ENCODE data around the gene TMEM119. TPM values are rescaled to one million over a fixed set of nuclear protein-coding genes. Genes with fewer than 3 reads are reported as not detected.

Gene TMEM119
- total RNA-seq, 1 donor from 2014 or later, result 34.6 TPM

DNA sequence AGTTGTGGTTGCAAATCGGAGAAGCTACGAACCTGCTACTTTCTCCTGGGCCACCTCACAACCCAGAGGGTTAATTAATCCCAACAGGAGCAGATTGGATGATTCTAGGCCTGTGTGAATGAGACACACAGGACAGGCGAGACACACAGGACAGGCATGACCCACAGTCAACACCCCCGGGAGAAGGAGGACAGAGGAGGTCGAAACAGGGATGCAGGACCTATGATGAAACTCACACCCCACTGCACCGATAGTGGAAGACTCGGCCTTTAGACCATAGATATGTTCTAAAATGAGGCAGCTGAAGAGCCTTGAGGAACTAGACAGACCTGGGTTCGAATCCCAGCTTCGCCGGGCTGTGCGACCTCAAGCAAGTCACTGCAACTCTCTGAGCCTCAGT, 11.6 kb downstream of the TMEM119 start:
- Histone ChIP-seq H3K27me3 (no peaks in the 10 kb centered on the region), H3K36me3 (no peaks in the 10 kb centered on the region), H3K4me1 (peaks cover 22% of the 10 kb centered on the region), H3K27ac (no peak overlapping the region), H3K9me3 (no peaks in the 10 kb centered on the region), H3K4me3 (no peak overlapping the region)
- TF ChIP-seq POLR2A (IDR thresholded peaks at IDR 0.05), result no peak
- TF ChIP-seq, protein P1, sequence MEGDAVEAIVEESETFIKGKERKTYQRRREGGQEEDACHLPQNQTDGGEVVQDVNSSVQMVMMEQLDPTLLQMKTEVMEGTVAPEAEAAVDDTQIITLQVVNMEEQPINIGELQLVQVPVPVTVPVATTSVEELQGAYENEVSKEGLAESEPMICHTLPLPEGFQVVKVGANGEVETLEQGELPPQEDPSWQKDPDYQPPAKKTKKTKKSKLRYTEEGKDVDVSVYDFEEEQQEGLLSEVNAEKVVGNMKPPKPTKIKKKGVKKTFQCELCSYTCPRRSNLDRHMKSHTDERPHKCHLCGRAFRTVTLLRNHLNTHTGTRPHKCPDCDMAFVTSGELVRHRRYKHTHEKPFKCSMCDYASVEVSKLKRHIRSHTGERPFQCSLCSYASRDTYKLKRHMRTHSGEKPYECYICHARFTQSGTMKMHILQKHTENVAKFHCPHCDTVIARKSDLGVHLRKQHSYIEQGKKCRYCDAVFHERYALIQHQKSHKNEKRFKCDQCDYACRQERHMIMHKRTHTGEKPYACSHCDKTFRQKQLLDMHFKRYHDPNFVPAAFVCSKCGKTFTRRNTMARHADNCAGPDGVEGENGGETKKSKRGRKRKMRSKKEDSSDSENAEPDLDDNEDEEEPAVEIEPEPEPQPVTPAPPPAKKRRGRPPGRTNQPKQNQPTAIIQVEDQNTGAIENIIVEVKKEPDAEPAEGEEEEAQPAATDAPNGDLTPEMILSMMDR (IDR thresholded peaks at IDR 0.05), result no peak
- no peak for TF ChIP-seq POLR2AphosphoS5 (IDR thresholded peaks at IDR 0.05; ENCODE audit: insufficient read depth in 1 of 2, low read depth in 1 of 2)
- intact Hi-C loops (cut with DNase I), result no loop called here
- no peak for DNase-seq (ENCODE audit: extremely low spot score in 2 of 2)

DNA sequence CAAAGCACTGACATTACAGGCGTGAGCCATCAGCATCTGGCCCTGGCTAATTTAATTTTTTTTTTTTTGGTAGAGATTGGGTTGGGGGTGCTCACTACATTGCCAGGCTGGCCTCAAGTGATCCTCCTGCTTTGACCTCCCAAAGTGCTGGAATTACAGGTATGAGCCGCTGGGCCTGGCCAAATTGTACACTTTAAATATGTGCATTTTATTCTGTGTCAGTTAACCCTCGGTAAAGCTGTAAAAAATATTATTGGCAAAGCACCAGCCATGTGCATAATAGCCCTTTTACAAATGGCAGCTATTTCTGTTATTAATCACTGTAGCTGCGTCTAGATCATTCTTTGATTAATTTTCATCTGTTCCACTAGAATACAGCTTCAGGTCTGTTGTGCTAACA, 12.0 kb downstream of the TMEM119 start:
- no peaks in the 10 kb centered on the region for H3K9me3 ChIP-seq
- peaks cover 22% of the 10 kb centered on the region for H3K4me1 ChIP-seq
- H3K36me3 ChIP-seq, result no peaks in the 10 kb centered on the region
- no peak overlapping the region for H3K27ac ChIP-seq
- TF ChIP-seq POLR2AphosphoS5 (IDR thresholded peaks at IDR 0.05; ENCODE audit: insufficient read depth in 1 of 2, low read depth in 1 of 2), result no peak
- no peak for TF ChIP-seq POLR2A (IDR thresholded peaks at IDR 0.05)
- TF ChIP-seq, protein P1 (IDR thresholded peaks at IDR 0.05), result no peak
- intact Hi-C loops (cut with DNase I), result no loop called here
- no peak for DNase-seq (ENCODE audit: extremely low spot score in 2 of 2)
- H3K4me3 ChIP-seq, result no peak overlapping the region
- no peaks in the 10 kb centered on the region for H3K27me3 ChIP-seq

DNA sequence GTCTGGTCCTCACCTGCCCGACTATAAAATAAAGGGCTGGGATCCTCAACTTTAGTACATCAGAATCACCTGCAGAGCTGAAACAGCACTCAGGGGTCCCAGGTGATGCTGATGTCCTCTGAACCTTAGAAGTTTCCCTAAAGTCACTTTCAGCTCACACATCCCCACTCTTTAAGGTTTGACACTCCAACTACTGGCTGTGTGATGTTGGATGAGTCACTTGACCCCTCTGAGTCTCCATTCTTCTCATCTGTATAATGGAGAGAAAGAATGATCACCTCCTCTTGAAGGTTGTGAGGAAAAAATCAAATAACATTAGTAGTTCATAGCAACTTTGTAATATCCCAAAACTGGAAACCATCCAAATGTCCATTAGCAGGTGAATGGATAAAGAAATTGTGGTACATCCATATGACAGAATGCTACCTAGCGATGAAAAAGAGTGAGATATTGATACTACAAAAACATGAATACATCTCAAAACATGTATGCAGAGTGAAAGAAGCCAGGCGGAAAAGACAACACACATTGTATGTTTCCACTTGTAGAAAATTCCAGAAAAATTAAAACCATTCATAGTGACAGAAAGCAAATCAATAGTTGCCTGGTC, 13.3 kb downstream of the TMEM119 start:
- H3K27ac ChIP-seq, result no peak overlapping the region
- H3K36me3 ChIP-seq, result no peaks in the 10 kb centered on the region
- TF ChIP-seq, protein P1 (IDR thresholded peaks at IDR 0.05), result no peak
- TF ChIP-seq POLR2AphosphoS5 (IDR thresholded peaks at IDR 0.05; ENCODE audit: insufficient read depth in 1 of 2, low read depth in 1 of 2) (no peak), POLR2A (IDR thresholded peaks at IDR 0.05) (no peak)
- intact Hi-C loops (cut with DNase I), result no loop called here
- peaks cover 22% of the 10 kb centered on the region for H3K4me1 ChIP-seq
- DNase-seq (ENCODE audit: extremely low spot score in 2 of 2), result no peak
- no peaks in the 10 kb centered on the region for H3K27me3 ChIP-seq
- no peaks in the 10 kb centered on the region for H3K9me3 ChIP-seq
- no peak overlapping the region for H3K4me3 ChIP-seq

DNA sequence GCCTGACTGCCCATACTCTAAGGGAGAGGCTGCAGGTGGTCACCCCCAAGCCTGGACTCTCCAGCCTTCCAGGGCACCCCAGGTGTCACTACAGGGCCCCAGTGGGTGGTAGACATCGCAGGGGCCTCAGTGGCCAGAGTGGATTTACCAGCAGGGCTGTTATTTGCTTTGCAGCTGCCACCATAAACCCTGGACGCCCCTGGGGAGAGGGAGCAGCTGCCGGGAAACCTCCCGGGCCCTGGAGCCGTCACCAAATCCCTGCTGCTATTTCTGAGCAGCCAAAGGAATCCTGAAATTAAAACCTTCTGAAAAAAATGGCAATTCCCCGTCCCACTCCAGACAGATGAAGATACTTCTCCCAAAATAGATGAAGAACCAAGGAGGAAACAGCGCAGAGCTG, 13.9 kb downstream of the TMEM119 start:
- H3K27ac ChIP-seq, result no peak overlapping the region
- peaks cover 16% of the 10 kb centered on the region for H3K4me1 ChIP-seq
- intact Hi-C loops (cut with DNase I), result no loop called here
- no peaks in the 10 kb centered on the region for H3K27me3 ChIP-seq
- no peak overlapping the region for H3K4me3 ChIP-seq
- no peak for TF ChIP-seq POLR2A (IDR thresholded peaks at IDR 0.05)
- no peak for DNase-seq (ENCODE audit: extremely low spot score in 2 of 2)
- no peaks in the 10 kb centered on the region for H3K36me3 ChIP-seq
- no peaks in the 10 kb centered on the region for H3K9me3 ChIP-seq

DNA sequence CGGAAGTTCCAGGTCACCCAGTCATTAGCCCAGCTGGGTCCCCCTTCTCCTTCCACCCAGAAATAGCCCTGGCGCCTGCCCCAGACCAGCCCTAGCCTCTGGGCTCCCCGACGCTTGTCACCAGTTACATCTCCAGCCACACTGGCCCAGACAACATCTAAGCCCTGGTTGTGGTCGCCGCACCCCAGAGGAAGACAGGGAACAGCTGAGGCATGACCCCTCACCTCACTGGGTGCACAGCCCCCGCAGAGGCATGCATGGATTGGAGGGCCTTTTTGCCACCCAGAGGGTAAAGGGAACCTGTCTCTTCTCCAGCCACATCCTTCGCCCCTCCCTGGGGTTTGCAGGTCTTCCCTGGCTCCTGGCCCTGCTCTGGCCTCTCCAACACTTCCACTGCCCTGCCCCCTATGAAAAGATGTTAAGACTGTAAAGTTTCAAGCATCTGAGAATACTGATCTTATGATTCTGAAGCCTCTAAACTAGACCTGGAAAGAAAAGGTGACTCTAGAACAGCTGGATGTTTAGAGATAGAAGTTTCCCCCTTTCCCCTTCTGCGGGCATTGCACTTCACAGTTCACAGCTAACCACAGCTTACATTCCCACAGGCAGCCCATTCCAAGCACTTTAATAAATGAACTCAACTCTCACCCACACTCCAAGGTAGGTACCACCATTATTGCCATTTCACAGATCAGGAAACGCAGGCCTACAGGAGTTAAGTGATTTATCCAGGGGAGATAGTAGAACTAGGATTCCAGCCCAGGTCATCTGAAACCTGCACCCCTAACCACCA, 14.7 kb downstream of the TMEM119 start:
- no peak overlapping the region for H3K27ac ChIP-seq
- H3K4me1 ChIP-seq, result peaks cover 11% of the 10 kb centered on the region
- H3K4me3 ChIP-seq, result no peak overlapping the region
- H3K27me3 ChIP-seq, result no peaks in the 10 kb centered on the region
- no peaks in the 10 kb centered on the region for H3K36me3 ChIP-seq
- TF ChIP-seq POLR2A (IDR thresholded peaks at IDR 0.05) (no peak), POLR2AphosphoS5 (IDR thresholded peaks at IDR 0.05; ENCODE audit: insufficient read depth in 1 of 2, low read depth in 1 of 2) (no peak)
- TF ChIP-seq, protein P1 (IDR thresholded peaks at IDR 0.05), result no peak
- intact Hi-C loops (cut with DNase I), result no loop called here
- no peaks in the 10 kb centered on the region for H3K9me3 ChIP-seq
- DNase-seq (ENCODE audit: extremely low spot score in 2 of 2), result no peak
